H1 (cell line): Measurements from ENCODE around the gene RNU1-4. TPM values are rescaled to one million over a fixed set of nuclear protein-coding genes. Genes with fewer than 3 reads are reported as not detected.
"Not testable (repeated sequence)": the region's sequence is repeated elsewhere in the genome, so short reads cannot be mapped to it uniquely, and the experiment has no call there.

Source experiments
- CTCF ChIA-PET: fragments of 300-600 bp; sonication (Branson Sonifier 250); formaldehyde crosslinking; loops from one replicate; lab custom pipeline; 2021; ENCODE audit not compliant: partially characterized antibody; lab: Charles Lee
- POLR2A ChIA-PET: fragments of 300-600 bp; sonication (Branson Sonifier 250); formaldehyde crosslinking; loops from one replicate; lab custom pipeline; 2021; ENCODE audit warnings: inconsistent platforms; ENCODE audit not compliant: partially characterized antibody; lab: Charles Lee
- DNase-seq, 2 experiments: peaks; one replicate each; pipeline versions ENCODE4 v3.0.0 to v3.0.0-alpha.2; 2010 to 2022; ENCODE audit warnings: low spot score in 2 of 2, low read depth in 1 of 2, mixed read lengths in 1 of 2
- FAIRE-seq: peaks from 2 replicates; lab custom pipeline; 2011; peaks lifted over from hg19 to GRCh38; lab: Jason Lieb, UNC
- H2AFZ ChIP-seq: 2 replicates; pipeline ENCODE4 v1.8.1; 2012; ENCODE audit warnings: low read length, inconsistent platforms
- H2AK5ac ChIP-seq: 2 replicates; pipeline ENCODE4 v1.6.1; 2013; ENCODE audit warnings: low read depth, low read length
- H2BK120ac ChIP-seq: replicated peaks from 2 replicates; pipeline ENCODE3; 2013; ENCODE audit warnings: low read depth, low read length, inconsistent platforms
- H2BK12ac ChIP-seq: 2 replicates; pipeline ENCODE4 v1.6.1; 2013; ENCODE audit warnings: low read depth, low read length
- H2BK15ac ChIP-seq: 2 replicates; pipeline ENCODE4 v1.6.1; 2013; ENCODE audit warnings: low read length
- H2BK20ac ChIP-seq: 2 replicates; pipeline ENCODE4 v1.6.1; 2013; ENCODE audit warnings: low read length
- H2BK5ac ChIP-seq: 2 replicates; pipeline ENCODE4 v1.6.1; 2013; ENCODE audit warnings: low read depth, low read length
- H3K14ac ChIP-seq: 2 replicates; pipeline ENCODE4 v1.6.1; 2013; ENCODE audit warnings: inconsistent platforms; ENCODE audit not compliant: insufficient read length
- H3K18ac ChIP-seq: 2 replicates; pipeline ENCODE4 v1.6.1; 2013; ENCODE audit warnings: low read length; ENCODE audit errors: extremely low read depth
- H3K23ac ChIP-seq: 2 replicates; pipeline ENCODE4 v1.6.1; 2013; ENCODE audit warnings: inconsistent platforms; ENCODE audit not compliant: insufficient read length
- H3K23me2 ChIP-seq: 2 replicates; pipeline ENCODE4 v1.6.1; 2013; ENCODE audit warnings: low read depth, low read length
- H3K27ac ChIP-seq: 2 replicates; pipeline ENCODE4 v1.6.1; 2011; ENCODE audit warnings: low read depth, low read length, inconsistent platforms
- H3K27me3 ChIP-seq, 4 experiments: replicated peaks in 1 of 4; 1 replicate in 1 of 4; 2 replicates in 3 of 4; pipeline versions ENCODE4 v1.6.1 to v1.8.1; 2011 to 2013; ENCODE audit warnings: low read length in 3 of 4, mild to moderate bottlenecking in 3 of 4, inconsistent platforms in 2 of 4, mixed read lengths in 2 of 4, moderate library complexity in 1 of 4; ENCODE audit not compliant: control insufficient read depth in 3 of 4, insufficient read depth in 3 of 4; ENCODE audit errors: extremely low read depth in 1 of 4
- H3K36me3 ChIP-seq, 4 experiments: 2 replicates each; pipeline versions ENCODE4 v1.6.1 to v1.8.1; 2011 to 2013; ENCODE audit warnings: mild to moderate bottlenecking in 4 of 4, low read length in 3 of 4, moderate library complexity in 2 of 4, control low read depth in 1 of 4, inconsistent platforms in 1 of 4; ENCODE audit not compliant: insufficient read depth in 4 of 4, control insufficient read depth in 2 of 4
- H3K4ac ChIP-seq: replicated peaks from 2 replicates; pipeline ENCODE3; 2013; ENCODE audit warnings: low read length, low read depth, mixed read lengths, inconsistent platforms; ENCODE audit not compliant: insufficient read length
- H3K4me1 ChIP-seq, 4 experiments: replicated peaks in 1 of 4; 1 replicate in 1 of 4; 2 replicates in 3 of 4; pipeline versions ENCODE4 v1.6.1 to v1.8.1; 2011 to 2013; ENCODE audit warnings: low read length in 3 of 4, inconsistent platforms in 2 of 4, mixed read lengths in 1 of 4; ENCODE audit not compliant: insufficient read depth in 4 of 4, control insufficient read depth in 3 of 4
- H3K4me2 ChIP-seq, 2 experiments: 2 replicates each; pipeline versions ENCODE4 v1.6.1 to v1.8.1; 2011 to 2013; ENCODE audit warnings: low read depth in 2 of 2, low read length in 2 of 2, control low read depth in 1 of 2, inconsistent platforms in 1 of 2, mild to moderate bottlenecking in 1 of 2; ENCODE audit not compliant: insufficient read depth in 1 of 2
- H3K4me3 ChIP-seq, 4 experiments: fragments of 200-600, 300-600 bp in 1 of 4; sonication (generic), shearing (Covaris generic), sonication (Bioruptor Twin) in 1 of 4; 2 replicates each; pipeline versions ENCODE4 v1.5.1 to v1.8.1; 2011 to 2016; ENCODE audit warnings: low read length in 4 of 4, low read depth in 3 of 4, control low read depth in 2 of 4, inconsistent platforms in 2 of 4, mild to moderate bottlenecking in 2 of 4, mixed read lengths in 1 of 4, moderate library complexity in 1 of 4; ENCODE audit not compliant: insufficient read depth in 2 of 4; ENCODE audit errors: extremely low read depth in 1 of 4
- H3K56ac ChIP-seq: replicated peaks from 2 replicates; pipeline ENCODE3; 2013; ENCODE audit warnings: low read depth, mild to moderate bottlenecking, mixed read lengths, low read length, inconsistent platforms; ENCODE audit not compliant: insufficient read length
- H3K79me1 ChIP-seq: 2 replicates; pipeline ENCODE4 v1.6.1; 2013; ENCODE audit warnings: low read depth, low read length, control low read depth
- H3K79me2 ChIP-seq, 2 experiments: 2 replicates each; pipeline versions ENCODE4 v1.6.1 to v1.8.1; 2012 to 2013; ENCODE audit warnings: low read length in 2 of 2, mild to moderate bottlenecking in 2 of 2, inconsistent platforms in 1 of 2; ENCODE audit not compliant: insufficient read depth in 2 of 2, control insufficient read depth in 1 of 2
- H3K9ac ChIP-seq, 4 experiments: replicated peaks in 1 of 4; 1 replicate in 1 of 4; 2 replicates in 3 of 4; pipeline versions ENCODE4 v1.6.1 to v1.8.1; 2011 to 2013; ENCODE audit warnings: low read depth in 3 of 4, low read length in 3 of 4, control low read depth in 2 of 4, mild to moderate bottlenecking in 2 of 4, moderate library complexity in 2 of 4, inconsistent platforms in 1 of 4; ENCODE audit errors: extremely low read depth in 1 of 4
- H3K9me3 ChIP-seq, 2 experiments: 2 replicates each; pipeline versions ENCODE4 v1.6.1 to v1.8.1; 2012 to 2013; ENCODE audit warnings: mild to moderate bottlenecking in 2 of 2, moderate library complexity in 2 of 2, control low read depth in 1 of 2, inconsistent platforms in 1 of 2, low read depth in 1 of 2, low read length in 1 of 2, mixed read lengths in 1 of 2; ENCODE audit not compliant: insufficient read depth in 2 of 2
- H4K20me1 ChIP-seq, 2 experiments: replicated peaks in 1 of 2; 2 replicates each; pipeline versions ENCODE3 to v1.8.1; 2011 to 2013; ENCODE audit warnings: inconsistent platforms in 2 of 2, low read length in 2 of 2, mild to moderate bottlenecking in 1 of 2; ENCODE audit not compliant: insufficient read depth in 2 of 2, control insufficient read depth in 1 of 2
- H4K5ac ChIP-seq: 2 replicates; pipeline ENCODE4 v1.6.1; 2013; ENCODE audit warnings: low read length, low read depth, mixed read lengths, inconsistent platforms; ENCODE audit not compliant: insufficient read length
- H4K8ac ChIP-seq: 2 replicates; pipeline ENCODE4 v1.8.0; 2013; ENCODE audit warnings: mild to moderate bottlenecking, moderate library complexity, low read length, inconsistent platforms; ENCODE audit not compliant: insufficient read depth; ENCODE audit errors: extremely low read depth
- H4K91ac ChIP-seq: replicated peaks from 2 replicates; pipeline ENCODE3; 2013; ENCODE audit warnings: low read length, mixed read lengths, inconsistent platforms; ENCODE audit not compliant: insufficient read length
- WGBS, 2 experiments: shearing (Covaris generic) in 1 of 2; methylation state at CpG; one replicate each; pipeline versions ENCODE4 v1.1.6 to v1.1.7; 2013 to 2015; ENCODE audit warnings: low lambda C conversion rate in 2 of 2, mixed read lengths in 2 of 2, inconsistent platforms in 1 of 2, low coverage in 1 of 2, missing lambda C conversion rate in 1 of 2; ENCODE audit not compliant: insufficient replicate concordance in 2 of 2, insufficient coverage in 1 of 2, insufficient read length in 1 of 2; ENCODE audit errors: extremely low coverage in 1 of 2, missing lambda C conversion rate in 1 of 2; 5-methylcytosine and 5-hydroxymethylcytosine counted together
- polyA plus RNA-seq, 7 experiments: library from polyadenylated mRNA; depleted of rRNA in 3 of 7; stranded (reverse) in 5 of 7; unstranded in 2 of 7; fragments of >200 nt in 5 of 7; fragments of 200-250 nt in 2 of 7; gene quantifications; 1 replicate in 5 of 7; 2 replicates in 1 of 7; 4 replicates in 1 of 7; pipeline versions ENCODE4 v1.2.1 to v1.2.3, GENCODE V29; 2011 to 2013; ENCODE audit warnings: missing spikeins in 2 of 7, mixed read lengths in 2 of 7
- total RNA-seq: library from RNA; stranded (reverse); fragmentation: NEBNext Ultra II Directional; extraction: Animal tissue kit (Norgen Biotek cat#: 25700); gene quantifications from 2 replicates; pipeline ENCODE4 v1.2.1, GENCODE V29; 2021

The RNU1-4 gene
- total and polyA plus RNA-seq, 2 of the 8 experiments (the other 6 are each of a cell fraction or from before 2014, with no cell fraction given), result 145 to 1,303 TPM

DNA sequence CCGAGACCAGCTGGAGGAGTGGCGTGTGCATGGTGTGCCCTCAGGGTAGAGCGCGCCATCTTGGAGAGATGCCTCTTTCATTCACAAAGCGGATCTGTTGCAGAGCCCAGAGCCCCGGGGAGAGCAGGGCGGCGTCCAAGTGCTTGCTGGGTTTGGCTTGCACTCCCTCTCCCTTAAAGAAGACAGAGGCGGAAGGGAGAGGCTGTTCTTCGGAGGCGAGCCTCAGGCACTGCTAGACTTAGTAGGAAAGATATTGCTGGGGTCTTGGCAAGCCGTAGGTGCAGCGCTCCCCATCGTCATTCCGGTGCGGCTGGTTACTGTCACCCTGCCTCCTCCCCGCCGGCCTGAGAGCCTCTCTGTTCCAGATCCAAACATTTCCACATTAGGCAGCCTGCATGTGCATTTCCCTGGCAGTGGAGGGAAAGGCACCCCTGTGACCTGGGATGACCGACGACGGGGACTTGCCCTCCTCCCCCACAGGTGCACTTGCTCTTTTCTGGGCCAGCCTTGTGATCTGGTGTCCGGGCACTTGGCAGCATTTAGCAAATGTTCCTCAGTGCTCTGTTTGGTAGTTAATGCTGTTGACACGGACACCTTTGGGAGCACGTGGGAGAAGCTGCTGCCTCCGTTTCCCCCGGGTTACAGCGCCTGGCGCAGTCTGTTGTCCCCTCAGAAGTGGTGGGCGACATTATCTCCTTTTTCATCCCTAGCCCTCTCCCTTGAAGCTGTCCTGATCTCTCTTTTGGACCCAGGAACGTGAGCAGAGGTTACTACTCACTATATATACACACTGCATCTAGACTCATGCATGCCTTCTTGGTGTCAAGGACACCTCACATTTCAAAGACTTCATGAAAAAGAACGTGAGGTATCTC lies 25.7 kb downstream of the RNU1-4 start:
- H2AFZ ChIP-seq, H2AK5ac ChIP-seq, H4K5ac ChIP-seq, H3K14ac ChIP-seq, H3K27me3 ChIP-seq, H3K18ac ChIP-seq, H3K27ac ChIP-seq, H3K4me2 ChIP-seq, H2BK12ac ChIP-seq, H3K36me3 ChIP-seq, DNase-seq, H3K9ac ChIP-seq, H3K4ac ChIP-seq, H2BK120ac ChIP-seq, POLR2A ChIA-PET, FAIRE-seq, H3K79me2 ChIP-seq, H4K20me1 ChIP-seq, H3K23me2 ChIP-seq, H3K56ac ChIP-seq, H3K4me3 ChIP-seq, H4K91ac ChIP-seq, H3K23ac ChIP-seq, H2BK20ac ChIP-seq, H4K8ac ChIP-seq, H3K4me1 ChIP-seq, H3K9me3 ChIP-seq, H2BK5ac ChIP-seq, H3K79me1 ChIP-seq, CTCF ChIA-PET, H2BK15ac ChIP-seq: not testable (repeated sequence)
- 89% methylated on average over 24 of the region's 31 CpGs; no CpG with 5 or more reads in 1 of the 2 experiments for WGBS, 2 experiments
